OCI-LY7 (cell line): Measurements from ENCODE around the gene REELD1.

Experiments
- CTCF ChIP-seq: fragments of 200-600 bp; sonication (generic); conservative IDR thresholded peaks from 2 replicates; pipeline ENCODE4 v1.5.1; 2014; ENCODE audit warnings: mild to moderate bottlenecking, antibody characterized with exemption, low read length, moderate library complexity, mixed read lengths
- EZH2phosphoT487 ChIP-seq: fragments of 200-600 bp; sonication (generic); IDR thresholded peaks from 2 replicates; pipeline ENCODE4 v1.6.1; 2018; ENCODE audit warnings: low read depth, borderline replicate concordance, mild to moderate bottlenecking, mixed run types, antibody characterized with exemption, low read length, moderate library complexity, mixed read lengths

GRCh38 chr4:146176891-146177290 lies 37.4 kb upstream of the REELD1 start:
- TF ChIP-seq EZH2phosphoT487 (no peak), CTCF (no peak)
